Hippocampal formation (tissue), 2 donors: Measurements from ENCODE around the gene TMEM205.
"Not testable (repeated sequence)": the region's sequence is repeated elsewhere in the genome, so short reads cannot be mapped to it uniquely, and the experiment has no call there.

ENCODE experiments used
- DNase-seq, 2 donors: peaks; one replicate each; lab custom pipeline; 2025; lab: John Stamatoyannopoulos, UW

The TMEM205 gene

DNA sequence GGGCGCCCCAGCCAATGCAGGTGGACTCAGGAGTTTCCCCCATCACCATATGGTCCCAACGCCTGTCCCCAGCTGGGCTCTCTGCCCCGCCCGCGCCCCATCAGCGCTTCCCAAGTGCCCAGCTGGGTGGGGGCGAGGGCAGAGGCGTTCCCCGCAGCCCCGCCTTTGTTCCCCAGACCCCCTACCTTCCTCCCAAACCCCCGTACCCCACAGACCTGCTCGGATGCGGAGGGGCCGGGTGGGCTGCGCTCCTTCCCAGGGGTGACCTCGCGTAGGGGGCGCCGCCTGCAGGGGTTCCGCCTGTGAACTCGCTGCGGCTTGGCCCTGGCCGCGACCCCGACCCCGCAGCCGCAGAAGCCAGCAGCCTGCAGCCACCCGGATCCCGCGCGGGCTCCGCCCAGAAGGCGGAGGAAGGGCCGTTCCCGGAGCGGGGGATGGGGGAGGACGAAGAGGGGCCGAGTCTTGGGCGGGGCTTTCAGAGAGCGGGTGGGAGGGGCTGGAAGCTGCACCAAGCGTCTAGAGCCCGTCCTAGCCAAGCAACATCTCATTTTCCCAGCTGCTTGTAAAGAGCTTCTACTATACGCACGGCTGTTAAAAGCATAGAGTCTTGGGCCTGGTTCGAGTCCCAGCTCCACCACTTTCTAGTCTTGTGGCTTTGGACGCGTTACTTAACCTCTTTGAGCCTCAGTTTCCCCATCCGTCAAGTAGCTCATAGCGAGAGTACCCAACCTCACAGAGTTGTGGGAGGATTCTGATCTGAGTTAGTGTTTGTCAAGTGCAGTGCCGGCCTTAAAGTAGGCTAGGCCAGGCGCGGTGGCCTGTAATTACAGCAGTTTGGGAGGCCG is 6.6 kb downstream of the TMEM205 start, which contains the start of gene RAB3D:
Gene RAB3D (minus strand): TSS at position 404 of the 845 bp plus-strand sequence. CDS start 2,258 bp downstream, outside the sequence.
- DNase-seq = peak; percentile 79 to 81

- no peak for DNase-seq
These were observed 7.4 kb downstream of the TMEM205 start for GRCh38 chr19:11338569-11339253.

DNA sequence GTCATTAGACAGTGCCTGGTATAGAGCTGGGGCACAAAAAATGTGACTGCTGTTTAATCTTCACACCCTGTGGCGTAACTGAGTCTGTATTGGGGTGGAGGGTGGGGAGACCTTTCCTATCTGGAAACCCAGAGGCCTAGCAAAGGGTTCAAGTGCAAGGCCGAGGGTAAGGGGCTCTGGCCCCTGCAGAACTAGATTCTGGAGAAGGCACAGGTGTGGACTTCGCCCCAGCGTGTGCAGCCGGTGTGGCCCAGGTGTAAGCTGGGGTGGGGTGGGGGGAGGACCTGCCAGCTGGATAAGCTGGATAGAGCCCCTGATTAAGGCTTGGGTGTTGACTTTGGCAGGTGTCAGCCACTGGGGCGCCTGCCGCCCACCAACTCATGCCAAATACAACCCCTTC is 7.9 kb downstream of the TMEM205 start:
- DNase-seq = no peak

- no peak for DNase-seq
These were observed 9.0 kb downstream of the TMEM205 start for GRCh38 chr19:11337080-11337479.

DNA sequence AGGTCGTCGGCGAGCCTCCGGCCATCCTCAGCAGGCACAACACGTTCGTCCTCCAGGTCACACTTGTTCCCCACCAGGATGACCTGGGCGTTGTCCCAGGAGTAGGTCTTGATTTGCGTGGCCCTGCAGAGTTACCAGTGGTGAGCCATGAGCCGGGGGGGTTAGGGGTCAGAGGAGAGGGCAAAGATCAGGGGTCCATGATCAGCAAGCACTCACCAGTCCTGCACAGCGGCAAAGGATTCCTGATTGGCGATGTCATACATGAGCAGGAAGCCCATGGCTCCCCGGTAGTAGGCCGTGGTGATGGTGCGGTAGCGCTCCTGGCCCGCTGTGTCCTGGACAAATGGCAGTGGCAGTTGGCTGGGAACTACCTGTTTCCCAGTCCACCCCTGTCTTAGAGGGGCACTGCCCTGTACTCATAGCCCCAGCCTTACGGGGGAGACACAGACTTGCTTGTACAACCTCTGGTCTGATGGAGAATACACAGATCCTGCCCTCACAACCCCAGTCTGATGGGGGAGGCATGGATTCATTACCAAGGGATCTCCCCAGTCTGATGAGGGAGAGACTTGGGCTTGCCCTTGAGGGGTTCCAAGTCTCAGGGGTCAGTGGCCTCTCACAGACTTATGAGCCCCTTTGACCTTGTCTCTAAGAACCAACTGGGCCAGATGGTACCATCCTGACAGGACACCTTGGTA is 10.5 kb downstream of the TMEM205 start:
- no peak for DNase-seq

- DNase-seq = not testable (repeated sequence)
These were observed 12.2 kb downstream of the TMEM205 start for GRCh38 chr19:11333838-11334237.

DNA sequence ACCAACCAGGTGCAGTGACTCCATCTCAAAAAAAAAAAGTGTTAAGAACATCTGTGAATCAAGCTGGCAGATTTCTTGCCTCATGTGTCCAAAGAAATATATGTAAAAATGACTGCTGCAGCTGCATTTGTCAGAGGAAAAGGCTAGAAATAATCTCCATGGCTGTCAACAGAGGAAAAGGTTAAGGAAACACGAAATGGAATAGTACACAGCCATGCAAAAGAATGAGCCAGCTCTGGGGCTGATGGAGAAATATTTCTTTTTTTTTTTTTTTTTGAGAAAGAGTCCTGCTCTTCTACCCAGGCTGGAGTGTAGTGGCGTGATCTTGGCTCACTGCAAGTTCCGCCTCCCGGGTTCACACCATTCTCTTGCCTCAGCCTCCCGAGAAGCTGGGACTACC is 13.2 kb downstream of the TMEM205 start:
- no peak for DNase-seq

DNA sequence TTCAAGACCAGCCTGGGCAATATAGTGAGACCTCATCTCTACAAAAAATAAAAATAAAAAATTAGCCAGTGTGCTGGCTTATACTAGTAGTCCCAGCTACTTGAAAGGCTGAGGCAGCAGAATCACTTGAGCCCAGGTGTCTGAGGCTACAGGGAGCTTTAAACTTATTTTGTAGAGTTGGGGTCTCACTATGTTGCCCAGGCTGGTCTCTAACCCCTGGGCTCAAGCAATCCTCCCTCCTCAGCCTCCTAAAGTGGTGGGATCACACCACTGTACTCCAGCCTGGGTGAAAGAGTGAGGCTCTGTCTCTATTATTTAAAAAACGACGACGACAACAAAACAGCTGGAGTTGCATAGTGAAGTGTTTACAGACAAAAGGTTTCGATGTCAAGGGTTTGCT is 14.6 kb downstream of the TMEM205 start:
- no peak for DNase-seq

- no peak for DNase-seq
These were observed 15.9 kb downstream of the TMEM205 start for GRCh38 chr19:11330127-11330526.

DNA sequence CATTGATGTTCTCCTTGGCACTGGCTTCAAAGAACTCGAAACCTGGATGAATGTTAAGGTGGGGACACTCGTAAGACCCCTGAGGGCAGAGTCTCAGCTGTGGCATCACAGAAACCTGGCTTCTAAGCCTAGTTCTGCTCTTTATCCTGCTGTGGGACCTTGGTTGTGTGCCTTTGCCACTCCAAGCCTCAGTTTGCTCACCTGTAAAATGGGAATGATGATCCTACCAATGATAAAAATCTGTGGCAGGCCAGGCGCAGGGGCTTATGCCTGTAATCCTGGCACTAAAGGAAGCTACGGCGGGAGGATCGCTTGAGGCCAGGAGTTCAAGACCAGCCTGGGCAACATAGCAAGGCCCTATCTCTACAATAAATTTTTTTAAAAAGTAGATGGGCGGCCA is 20.5 kb downstream of the TMEM205 start:
- no peak for DNase-seq

DNA sequence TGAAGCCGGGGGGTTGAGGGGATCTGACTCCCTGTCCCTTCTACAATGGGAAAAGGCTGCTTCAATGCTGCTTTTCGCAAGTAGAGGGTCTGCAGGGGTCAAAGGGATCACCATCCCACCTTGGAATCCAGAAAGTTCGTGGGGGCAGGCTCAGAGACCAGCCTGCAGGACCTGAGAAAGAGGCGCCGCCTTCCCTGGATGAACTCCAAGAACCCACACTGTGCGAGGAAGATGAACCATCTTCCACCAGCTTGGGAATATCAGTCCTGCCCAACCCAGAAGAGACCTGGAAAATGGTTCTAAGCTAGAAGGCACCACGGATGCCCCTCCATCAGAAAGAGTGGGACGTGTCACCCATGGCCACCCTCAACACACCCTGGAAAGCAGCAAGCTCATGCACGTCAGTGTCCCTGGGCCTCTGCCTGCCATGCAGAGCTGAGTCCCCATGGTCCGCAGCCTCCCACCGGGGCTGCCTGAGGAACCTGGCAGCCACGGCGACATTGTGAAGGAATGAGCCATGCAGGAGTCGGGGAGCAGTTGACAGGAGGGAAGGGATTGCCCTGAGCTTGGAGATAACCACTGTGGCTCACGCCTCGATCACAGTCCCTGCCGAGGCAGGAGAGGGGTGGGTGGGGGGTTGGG is 21.2 kb downstream of the TMEM205 start:
- DNase-seq = no peak

DNA sequence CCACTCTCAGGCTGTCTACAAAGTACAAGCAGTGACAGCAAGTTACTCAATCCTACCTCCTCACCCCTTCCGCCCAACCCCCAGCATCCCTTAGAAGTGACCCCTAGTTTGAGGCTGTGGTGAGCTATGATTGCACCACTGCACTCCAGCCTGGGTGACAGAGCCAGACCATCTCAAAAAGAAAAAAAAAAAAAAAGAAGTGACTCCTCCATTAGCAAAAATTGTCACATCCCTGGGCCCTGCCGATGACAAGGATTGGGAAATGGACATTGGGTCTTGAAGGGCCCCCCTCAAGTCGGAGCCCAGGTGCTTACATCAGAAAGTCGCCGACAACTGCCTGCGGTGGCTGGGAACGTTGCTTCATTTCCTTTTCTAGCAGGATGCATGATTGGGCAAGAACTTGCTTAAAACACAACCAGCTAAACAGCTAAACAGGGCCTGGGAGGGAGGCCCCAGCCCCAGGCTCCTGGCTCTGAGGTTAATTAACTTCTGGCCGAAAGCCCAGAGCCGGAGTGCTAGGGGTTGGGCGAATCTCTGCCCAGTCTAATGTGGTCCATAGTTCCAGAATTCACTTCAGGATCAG is 21.9 kb downstream of the TMEM205 start:
- DNase-seq = peak; percentile 47 to 59

GRCh38 chr19:11323601-11324078 is 22.4 kb downstream of the TMEM205 start:
- DNase-seq = no peak

DNA sequence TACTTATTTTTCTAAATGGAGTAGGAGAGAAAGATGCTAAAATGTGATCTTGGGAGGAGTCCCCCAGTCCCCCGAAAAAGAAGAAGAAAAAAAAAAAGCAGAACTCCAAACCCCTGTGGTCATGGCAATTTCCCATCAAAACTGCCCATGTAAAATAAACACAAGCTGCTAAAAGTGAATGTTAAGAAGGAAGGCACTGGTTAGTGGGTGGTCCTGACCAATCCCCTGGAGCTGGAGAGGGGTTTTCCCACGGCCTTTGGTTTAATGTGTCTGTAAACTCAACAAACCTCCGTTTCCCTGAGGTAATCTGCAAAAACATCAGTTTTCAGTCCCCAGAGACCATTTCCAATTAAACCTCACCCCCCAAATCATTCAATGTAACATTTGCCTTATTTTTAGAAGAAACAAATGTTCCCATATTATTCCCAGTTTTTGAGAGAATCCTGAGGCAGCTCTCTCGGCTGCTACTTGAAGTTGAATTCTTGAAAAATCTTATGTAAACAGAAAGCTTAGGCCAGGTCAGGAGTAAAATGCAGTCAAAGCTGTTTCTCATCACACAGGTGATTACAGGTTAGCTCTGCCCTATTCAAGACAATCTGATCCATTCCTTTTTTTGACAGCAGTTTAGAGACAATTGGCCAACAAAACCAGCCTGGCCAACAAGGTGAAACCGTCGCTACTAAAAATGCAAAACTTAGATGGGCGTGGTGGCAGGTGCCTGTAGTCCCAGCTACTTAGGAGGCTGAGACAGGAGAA is 23.6 kb downstream of the TMEM205 start:
- no peak for DNase-seq

GRCh38 chr19:11321191-11322126 is 24.6 kb downstream of the TMEM205 start:
- DNase-seq = no peak

GRCh38 chr19:11320278-11320995 is 25.6 kb downstream of the TMEM205 start:
- not testable (repeated sequence) for DNase-seq

DNA sequence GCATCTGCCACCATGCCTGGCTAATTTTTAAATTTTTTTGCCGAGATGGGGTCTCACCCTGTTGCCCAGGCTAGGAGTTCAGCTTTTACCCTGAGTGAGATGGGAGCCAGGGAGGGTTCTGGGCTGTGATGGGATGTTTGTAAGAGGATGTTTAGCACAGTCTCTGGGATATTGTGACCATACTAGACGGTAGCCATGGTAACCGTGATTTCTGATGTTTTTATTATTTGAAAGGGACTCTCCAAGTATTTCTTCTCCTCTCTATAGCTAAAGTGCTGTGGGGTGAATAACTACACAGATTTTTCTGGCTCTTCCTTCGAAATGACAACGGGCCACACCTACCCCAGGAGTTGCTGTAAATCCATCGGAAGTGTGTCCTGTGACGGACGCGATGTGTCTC is 39.7 kb downstream of the TMEM205 start:
- DNase-seq = no peak

DNA sequence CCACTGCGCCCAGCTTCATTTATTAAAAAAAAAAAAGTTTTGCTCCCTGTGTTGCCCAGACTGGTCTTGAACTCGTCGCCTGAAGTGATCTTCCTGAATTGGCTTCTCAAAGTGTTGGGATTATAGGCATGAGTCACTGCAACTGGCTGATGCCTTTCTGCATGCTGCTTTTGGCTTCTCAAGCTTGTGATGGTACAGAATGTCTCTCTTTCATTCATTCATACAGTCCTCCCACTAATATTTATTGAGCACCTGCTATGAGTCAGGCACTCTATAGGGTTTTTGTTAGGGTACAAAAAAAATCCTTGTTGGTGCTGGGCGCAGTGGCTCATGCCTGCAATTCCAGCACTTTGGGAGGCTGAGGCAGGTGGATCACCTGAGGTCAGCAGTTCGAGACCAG is 41.1 kb downstream of the TMEM205 start:
- no peak for DNase-seq

GRCh38 chr19:11300811-11301120 is 45.3 kb downstream of the TMEM205 start:
- no peak for DNase-seq
